Cardiac septum (tissue), 1 donor: ENCODE data around the gene MORF4L1. TPM values are rescaled to one million over a fixed set of nuclear protein-coding genes. Genes with fewer than 3 reads are reported as not detected.
"Not testable (repeated sequence)": the region's sequence is repeated elsewhere in the genome, so short reads cannot be mapped to it uniquely, and the experiment has no call there.

ENCODE experiments used
- DNase-seq: peaks from one replicate; pipeline ENCODE4 v3.0.0-alpha.2; 2020; ENCODE audit warnings: low spot score
- intact Hi-C: fragments of 100-400 bp; cut with DNase I; formaldehyde crosslinking; loops from one replicate; pipeline ENCODE4 v1.14.0; 2022
- total RNA-seq: library from RNA; stranded (reverse); fragmentation: NEBNext Ultra II Directional; extraction: Animal tissue kit (Norgen Biotek cat#: 25700); gene quantifications from one replicate; pipeline ENCODE4 v1.2.1, GENCODE V29; 2021
- donor health status: DM: no; HTN: no; CAD: no.

The MORF4L1 gene
- total RNA-seq, 1 donor from 2014 or later: 335 TPM

DNA sequence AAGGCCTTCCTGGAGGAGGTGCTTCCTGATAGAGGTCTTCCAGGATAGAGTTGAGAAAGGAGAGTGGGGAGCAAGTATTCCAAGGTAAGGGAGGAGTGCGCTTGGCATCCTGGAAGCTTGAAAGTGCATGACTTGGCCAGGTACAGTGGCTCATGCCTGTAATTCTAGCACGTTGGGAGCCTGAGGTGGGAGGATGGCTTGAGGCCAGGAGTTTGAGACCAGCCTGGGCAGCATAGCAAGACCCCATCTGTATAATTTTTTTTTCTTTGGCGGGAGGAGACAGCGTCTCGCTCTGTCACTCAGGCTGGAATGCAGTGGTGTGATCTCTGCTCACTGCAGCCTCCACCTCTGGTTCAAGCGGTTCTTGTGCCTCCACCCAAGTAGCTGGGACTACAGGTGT lies 19.2 kb upstream of the MORF4L1 start:
- peak; percentile 31 for DNase-seq
- intact Hi-C loops: no loop called here

GRCh38 chr15:78854833-78855372 lies 17.8 kb upstream of the MORF4L1 start:
- peak; percentile 53 for DNase-seq
- intact Hi-C loops: no loop called here

DNA sequence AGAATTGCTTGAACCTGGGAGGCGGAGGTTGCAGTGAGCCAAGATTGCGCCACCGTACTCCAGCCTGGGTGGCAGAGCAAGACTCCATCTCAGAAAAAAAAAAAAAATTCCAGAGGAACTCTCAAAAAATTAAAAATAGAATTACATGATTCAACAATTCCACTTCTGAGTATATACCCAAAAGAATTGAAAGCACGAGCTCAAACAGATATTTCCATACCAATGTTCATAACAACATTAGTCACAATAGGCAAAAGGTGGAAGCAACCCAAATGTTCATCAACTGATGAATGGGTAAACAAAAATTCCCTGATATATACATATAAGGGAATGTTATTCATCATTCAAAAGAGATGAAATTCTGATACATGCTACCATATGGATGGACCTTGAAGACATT lies 16.9 kb upstream of the MORF4L1 start:
- intact Hi-C loops: no loop called here
- DNase-seq: no peak

DNA sequence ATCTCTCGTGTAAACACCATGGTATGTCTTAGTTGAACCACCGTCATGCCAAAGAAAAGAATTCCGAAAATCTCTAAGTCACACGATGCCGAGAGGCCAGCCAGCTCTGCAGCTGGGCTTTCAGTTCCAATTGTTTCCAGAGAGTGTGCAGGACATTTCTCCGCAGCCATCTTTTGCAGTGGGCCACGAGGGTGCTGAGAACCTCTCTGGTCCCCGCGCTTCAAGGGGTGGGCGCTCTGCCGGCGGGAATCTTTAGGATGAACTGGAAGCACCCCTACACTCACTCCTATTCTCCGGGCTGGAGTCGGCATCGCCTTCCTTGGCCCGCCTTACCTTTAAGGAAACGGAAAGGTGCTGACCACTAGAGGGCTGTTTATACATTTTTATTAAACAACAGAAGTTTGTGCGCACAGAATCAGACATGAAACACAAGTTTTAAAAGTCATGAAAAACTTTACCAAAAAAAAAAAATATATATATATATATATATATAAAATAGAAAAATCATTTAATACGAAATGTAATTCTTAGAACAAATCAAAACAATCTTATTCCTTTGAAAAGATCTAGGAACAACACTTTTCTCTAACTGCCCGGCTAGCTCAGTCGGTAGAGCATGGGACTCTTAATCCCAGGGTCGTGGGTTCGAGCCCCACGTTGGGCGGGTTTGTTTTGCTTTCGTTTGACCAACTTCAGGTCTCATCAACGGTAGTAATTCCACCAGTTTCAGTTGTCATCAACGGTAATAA lies 12.5 kb upstream of the MORF4L1 start:
- intact Hi-C loops: no loop called here
- DNase-seq: no peak

- DNase-seq, intact Hi-C loops: not testable (repeated sequence)
These were observed 7.1 kb upstream of the MORF4L1 start for GRCh38 chr15:78865585-78865984.

DNA sequence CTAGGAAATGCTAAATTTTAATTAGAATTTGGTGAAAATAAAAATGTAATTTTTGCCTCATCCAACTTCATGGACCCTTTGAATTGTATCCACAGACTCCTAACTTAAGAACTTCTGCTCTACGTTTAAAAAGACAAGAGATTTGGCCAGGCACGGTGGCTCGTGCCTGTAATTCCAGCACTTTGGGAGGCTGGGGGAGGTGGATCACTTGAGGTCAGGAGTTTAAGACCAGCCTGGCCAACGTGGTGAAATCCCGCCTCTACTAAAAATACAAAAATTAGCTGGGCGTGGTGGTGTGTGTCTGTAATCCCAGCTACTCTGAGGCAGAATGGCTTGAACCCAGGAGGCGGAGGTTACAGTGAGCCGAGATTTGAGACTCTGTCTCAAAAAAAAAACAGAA lies 6.7 kb upstream of the MORF4L1 start:
- DNase-seq, intact Hi-C loops: not testable (repeated sequence)

- intact Hi-C loops: no loop called here
- no peak for DNase-seq
These were observed 5.9 kb upstream of the MORF4L1 start for GRCh38 chr15:78866803-78867202.

DNA sequence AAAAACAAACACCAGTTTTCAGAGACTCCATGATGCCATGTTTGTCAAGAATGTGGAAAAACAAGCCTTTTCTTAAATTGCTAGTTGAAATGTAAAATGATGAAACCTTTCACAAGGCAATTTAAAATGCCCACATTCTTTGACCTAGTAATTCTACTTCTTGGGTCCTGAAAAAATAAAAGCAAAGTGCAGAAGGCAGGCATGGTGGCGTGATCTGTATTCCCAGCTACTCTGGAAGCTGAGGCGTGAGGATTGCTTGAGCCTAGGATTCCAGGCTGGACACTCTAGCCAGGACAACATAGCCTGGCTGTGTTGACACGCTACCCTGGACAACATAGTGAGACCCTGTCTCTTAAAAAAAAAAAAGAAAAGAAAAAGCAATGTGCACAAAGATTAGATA lies 4.3 kb upstream of the MORF4L1 start:
- DNase-seq: no peak
- intact Hi-C loops: no loop called here

DNA sequence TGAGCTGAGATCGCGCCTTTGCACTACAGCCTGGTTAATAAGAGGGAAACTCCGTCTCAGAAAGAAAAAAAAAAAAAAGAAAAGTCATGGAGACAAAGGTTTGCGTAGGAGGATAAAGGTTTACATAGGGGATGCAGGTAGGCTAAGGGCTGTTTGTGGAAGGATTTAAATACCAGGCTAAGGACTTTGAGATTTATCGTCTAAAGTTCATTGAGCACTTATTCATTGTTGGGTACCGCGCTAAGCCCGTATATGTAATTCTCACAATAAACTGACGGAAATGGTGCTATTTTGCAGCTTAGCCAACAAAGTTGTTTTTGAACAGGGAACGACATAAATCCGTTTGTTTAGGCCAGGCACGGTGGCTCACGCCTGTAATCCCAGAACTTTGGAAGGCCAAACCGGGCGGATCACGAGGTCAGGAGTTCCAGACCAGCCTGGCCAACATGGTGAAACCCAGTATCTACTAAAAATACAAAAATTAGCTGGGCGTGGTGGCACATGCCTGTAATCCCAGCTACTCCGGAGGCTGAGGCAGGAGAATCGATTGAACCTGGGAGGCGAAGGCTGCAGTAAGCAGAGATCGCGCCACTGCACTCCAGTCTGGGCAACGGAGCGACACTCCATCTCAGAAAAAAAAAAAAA lies 1.1 kb upstream of the MORF4L1 start:
- intact Hi-C loops: loop anchor here (5.0 kb wide), 2 partner anchors 59 to 114 kb away; partner anchors contain the start of gene ADAMTS7
- not testable (repeated sequence) for DNase-seq

DNA sequence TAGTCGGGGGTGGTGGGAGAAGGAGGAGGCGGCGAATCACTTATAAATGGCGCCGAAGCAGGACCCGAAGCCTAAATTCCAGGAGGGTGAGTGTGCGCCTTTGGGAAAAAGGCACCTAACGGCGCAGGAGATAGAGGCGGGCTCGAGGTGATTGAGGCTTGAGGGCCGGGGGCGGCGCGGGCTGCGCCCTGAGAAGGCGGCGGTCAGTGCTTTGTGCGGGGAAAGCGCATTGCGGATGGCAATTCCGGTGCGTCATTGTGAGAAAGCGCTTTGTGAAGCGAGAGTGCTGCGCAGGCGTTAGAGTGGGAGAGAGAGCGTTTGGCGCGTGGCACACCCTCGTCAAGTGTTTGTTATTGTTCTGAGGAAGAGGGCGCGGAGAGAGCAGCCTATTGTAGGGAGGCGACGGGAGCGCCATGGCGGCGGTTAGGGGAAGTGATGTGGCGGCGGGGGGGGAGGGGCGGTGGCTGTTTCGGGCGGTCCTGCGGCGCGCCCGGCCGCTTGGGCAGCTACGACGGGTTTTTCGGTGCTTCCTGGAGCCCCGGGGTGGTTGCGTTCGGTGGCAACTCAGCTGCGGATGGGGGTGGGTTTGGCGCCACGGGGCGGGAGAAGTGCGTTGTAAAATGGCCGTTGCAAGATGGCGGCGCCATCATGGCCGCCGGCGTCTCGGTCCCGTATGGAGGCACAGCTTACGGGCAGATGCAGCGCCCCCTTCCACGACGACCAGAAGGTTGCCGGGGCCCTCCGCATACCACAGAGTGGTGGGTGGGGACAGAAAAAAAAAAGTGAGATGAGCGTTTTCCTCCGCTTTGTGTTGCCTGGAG lies 492 bp downstream of the MORF4L1 start:
- DNase-seq: peak; percentile 90
- intact Hi-C loops: loop anchor here (5.0 kb wide), 2 partner anchors 61 to 116 kb away; partner anchors contain the start of gene ADAMTS7

GRCh38 chr15:78873793-78874765 lies 1.4 kb downstream of the MORF4L1 start:
- DNase-seq: no peak
- intact Hi-C loops: loop anchor here (5.0 kb wide), 2 partner anchors 62 to 117 kb away; partner anchors contain the start of gene ADAMTS7

DNA sequence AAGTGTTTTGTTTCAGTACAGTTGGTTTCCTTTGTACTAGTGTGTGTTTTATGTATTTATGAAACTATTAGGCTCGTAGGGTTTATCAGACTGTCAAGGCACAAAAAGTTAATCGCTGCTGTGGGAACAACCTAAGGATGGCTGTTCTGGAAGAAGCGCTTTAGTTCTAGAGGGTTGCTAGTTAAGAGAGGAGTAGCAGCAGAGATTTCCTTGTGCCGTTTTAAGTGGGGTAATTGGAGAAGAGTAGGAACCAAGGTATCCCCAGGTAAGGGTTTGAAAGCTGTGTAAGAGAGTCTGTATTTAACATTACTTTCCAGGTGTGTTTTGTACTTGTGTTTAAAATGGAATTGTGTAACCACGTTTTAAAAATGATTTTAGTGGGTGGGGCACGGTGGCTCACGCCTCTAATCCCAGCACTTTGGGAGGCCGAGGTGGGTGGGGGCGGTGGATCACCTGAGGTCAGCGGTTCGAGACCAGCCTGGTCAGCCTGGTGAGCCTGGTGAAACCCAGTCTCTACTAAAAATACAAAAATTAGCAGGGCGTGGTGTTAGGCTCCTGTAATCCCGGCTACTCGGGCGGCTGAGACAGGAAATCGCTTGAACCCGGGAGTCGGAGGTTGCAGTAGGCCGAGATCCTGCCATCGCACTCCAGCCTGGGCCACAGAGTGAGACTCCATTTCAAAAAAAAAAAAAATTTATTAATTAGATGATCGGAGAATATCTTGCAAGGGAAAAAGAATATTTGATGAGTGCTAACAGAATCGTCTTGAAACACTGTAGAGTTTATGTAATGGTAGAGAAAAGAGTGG lies 2.6 kb downstream of the MORF4L1 start:
- intact Hi-C loops: no loop called here

GRCh38 chr15:78876954-78877353 lies 4.3 kb downstream of the MORF4L1 start:
- DNase-seq, intact Hi-C loops: not testable (repeated sequence)

More for the DNA sequence above, 2.6 kb downstream of the MORF4L1 start:
- DNase-seq: no peak

GRCh38 chr15:78878356-78878755 lies 5.7 kb downstream of the MORF4L1 start:
- intact Hi-C loops: no loop called here
- DNase-seq: no peak

DNA sequence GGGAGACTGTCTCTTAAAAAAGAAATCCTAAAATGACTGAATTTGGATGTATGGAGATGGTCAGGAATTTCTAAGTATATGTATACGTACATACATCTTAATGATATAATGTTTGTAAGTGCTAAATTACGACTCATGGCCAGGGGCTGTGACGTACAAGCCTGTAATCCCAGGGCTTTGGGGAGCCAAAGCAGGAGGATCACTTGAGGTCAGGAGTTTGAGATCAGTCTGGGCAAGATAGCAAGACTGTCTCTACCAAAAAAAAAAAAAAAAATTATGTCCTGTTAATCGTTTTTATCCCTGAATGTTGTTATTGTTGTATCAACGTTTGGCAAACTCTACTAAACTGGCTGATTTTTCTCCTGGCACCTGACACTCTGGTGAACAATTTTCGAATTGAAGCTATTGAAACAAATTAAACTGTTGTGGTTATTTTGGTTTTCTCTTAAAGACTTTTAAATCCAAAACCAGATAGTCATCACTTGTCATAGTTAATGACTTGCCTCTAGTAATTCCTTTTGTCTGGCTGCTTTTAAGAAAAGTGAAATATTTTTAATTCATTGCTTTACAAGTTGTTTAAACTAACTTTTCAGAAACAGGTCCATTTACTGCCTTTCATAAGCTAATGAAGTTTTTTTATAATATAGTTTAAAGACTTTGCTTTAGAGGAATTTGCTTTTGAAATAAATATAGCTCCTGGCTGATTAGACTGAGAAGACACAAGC lies 7.0 kb downstream of the MORF4L1 start:
- no peak for DNase-seq
- intact Hi-C loops: no loop called here

DNA sequence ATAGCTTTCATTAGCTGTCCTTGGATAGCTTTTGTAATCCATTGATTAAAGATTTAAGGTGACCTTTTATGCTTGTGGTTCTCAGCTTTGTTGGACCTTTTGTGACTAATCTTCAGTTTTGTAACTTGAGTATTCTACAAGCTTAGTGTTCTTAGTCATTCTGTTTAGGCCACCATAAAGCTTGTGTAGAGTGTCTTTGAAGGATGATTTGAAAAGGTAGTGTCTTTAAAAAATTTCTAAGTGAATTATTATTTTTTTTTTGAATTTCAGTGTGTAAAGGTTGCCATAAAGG lies 7.5 kb downstream of the MORF4L1 start:
- DNase-seq: no peak
- intact Hi-C loops: no loop called here

- intact Hi-C loops: no loop called here
- no peak for DNase-seq
These were observed 8.1 kb downstream of the MORF4L1 start for GRCh38 chr15:78880813-78881212.

- intact Hi-C loops: no loop called here
- DNase-seq: no peak
These were observed 9.0 kb downstream of the MORF4L1 start for GRCh38 chr15:78881681-78882080.
